Islet precursor cell (in vitro differentiated cells): ENCODE data around the gene CYP4F8.
"Not testable (repeated sequence)": the region's sequence is repeated elsewhere in the genome, so short reads cannot be mapped to it uniquely, and the experiment has no call there.

Source experiments
- DNase-seq: peaks from one replicate; pipeline ENCODE4 v3.0.0-alpha.2; 2018

The CYP4F8 gene

GRCh38 chr19:15614507-15615379 is at the start of gene CYP4F8:
TSS of gene CYP4F8 (plus strand) at chr19:15615218. CDS start at chr19:15615617, 399 bp downstream.
- no peak for DNase-seq

- DNase-seq: no peak
These were observed 44.6 kb upstream of the CYP4F8 start for GRCh38 chr19:15570420-15570819.

DNA sequence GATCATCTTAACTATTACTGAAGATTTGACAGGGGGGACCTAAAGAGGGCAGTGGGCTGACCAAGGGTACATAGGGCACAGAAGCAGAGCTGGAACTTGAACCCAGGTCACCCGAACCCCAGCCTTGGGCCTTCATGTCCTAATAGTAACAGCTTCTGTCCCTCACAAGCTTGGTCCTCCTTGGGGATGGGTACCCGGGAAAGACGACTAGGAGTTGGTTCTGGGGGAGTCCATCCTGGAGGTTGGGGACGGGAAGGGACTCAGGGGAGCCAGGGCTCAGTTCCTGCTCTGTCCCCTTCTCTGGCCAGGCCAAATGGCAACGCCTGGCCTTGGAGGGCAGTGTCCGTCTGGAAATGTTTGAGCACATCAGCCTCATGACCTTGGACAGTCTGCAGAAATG is 39.6 kb upstream of the CYP4F8 start:
- DNase-seq: no peak

- DNase-seq: no peak
These were observed 38.4 kb upstream of the CYP4F8 start for GRCh38 chr19:15576526-15577156.

DNA sequence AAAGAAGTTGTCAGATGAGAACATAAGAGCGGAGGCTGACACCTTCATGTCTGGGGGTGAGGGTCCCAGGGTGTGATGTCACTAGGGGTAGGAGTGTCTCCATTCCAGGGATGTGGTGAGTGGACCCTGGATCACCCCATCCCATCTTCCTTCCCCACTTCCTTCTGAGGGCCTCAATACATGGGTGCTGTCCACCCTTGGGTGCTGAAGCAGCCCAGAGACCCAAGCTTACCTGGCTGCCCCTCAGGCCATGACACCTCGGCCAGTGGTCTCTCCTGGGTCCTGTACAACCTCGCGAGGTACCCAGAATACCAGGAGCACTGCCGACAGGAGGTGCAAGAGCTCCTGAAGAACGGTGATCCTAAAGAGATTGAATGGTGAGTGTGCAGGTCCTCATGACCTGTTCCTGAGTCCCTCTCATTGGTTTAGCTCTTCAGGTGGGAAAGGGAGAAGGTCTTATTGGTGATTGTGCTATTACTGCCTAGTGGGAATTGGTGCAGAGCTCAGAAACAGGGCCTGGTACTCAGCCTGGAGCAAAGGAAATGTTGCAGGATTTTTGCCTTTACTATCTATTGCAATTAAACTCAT is 37.7 kb upstream of the CYP4F8 start:
- no peak for DNase-seq

DNA sequence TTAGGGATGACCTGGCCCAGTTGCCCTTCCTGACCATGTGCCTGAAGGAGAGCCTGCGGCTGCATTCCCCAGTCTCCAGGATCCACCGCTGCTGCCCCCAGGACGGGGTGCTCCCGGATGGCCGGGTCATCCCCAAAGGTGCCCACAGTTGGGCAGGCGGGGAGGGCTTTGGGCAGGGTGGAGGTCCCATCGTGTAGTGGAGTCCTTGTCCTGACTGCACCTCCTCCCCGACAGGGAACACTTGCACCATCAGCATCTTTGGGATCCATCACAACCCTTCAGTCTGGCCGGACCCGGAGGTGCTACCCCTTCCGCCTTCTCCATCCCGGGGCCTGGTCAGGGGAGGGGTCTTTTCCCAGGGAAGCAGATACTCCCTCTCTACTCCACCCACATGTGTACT is 31.7 kb upstream of the CYP4F8 start:
- no peak for DNase-seq

DNA sequence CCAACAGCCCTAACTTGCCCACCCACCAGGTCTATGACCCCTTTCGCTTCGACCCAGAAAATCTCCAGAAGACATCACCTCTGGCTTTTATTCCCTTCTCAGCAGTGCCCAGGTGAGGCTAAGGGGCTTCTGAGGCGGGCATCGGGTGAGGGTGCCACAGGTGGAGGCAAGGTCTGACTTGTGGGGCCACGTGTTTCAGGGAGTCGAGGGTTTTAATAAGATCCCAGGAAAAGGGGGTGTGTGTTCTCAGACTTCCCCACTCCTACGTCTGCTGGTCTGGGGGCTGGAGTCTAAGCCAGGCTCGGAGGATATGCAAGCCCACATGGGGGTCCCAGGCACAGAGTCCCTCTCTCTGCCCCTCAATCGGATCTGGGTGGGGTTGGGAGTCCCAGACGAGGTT is 30.9 kb upstream of the CYP4F8 start:
- no peak for DNase-seq

DNA sequence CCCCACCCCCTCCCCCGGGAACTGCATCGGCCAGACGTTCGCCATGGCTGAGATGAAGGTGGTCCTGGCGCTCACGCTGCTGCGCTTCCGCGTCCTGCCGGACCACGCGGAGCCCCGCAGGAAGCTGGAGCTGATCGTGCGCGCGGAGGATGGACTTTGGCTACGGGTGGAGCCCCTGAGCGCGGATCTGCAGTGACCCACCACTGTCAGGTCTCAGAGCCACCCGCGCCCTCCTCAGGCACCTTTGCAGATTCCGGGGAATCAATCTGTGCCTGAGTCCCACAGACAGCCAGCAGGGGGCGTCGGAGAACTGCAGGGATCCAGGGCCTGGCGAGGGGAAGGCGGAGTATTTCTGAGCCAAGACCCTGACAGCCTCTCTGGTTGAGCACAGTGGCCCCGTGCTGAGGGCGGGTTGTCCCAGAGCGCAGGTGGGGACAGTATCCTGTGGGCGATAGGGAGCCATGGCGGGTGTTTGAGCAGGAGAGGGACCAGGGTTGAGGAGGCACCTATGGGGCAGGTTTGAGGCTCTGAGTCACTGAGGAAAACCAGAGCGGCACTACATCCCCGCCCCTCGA is 30.4 kb upstream of the CYP4F8 start:
- DNase-seq: peak; percentile 91

GRCh38 chr19:15587663-15588062 is 27.4 kb upstream of the CYP4F8 start:
- DNase-seq: no peak

- DNase-seq: no peak
These were observed 26.8 kb upstream of the CYP4F8 start for GRCh38 chr19:15588265-15588664.

- DNase-seq: no peak
These were observed 25.1 kb upstream of the CYP4F8 start for GRCh38 chr19:15589760-15590451.

GRCh38 chr19:15591796-15592195 is 23.2 kb upstream of the CYP4F8 start:
- DNase-seq: no peak

DNA sequence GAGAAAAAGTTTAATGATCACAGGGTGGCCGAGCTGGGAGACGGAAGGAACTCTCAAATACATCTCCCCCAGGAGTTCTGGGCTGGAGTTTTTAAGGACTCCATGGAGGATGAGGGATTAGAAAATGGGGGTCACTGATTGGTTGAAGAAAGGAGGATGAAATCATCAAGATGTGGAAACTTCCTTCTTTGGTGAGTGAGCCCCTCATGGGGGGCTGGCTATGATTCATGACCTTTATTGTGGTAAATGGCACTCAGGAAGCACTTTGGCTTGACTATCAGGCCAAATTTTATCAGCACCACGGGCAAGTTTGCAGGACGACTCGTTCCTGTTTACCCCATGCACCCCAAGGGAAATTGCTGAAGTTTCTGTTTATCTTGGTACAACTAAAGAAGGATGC is 22.5 kb upstream of the CYP4F8 start:
- not testable (repeated sequence) for DNase-seq

- DNase-seq: not testable (repeated sequence)
These were observed 21.3 kb upstream of the CYP4F8 start for GRCh38 chr19:15593766-15594165.

GRCh38 chr19:15595069-15595468 is 19.9 kb upstream of the CYP4F8 start:
- no peak for DNase-seq

GRCh38 chr19:15607978-15608925 is 6.8 kb upstream of the CYP4F8 start:
- not testable (repeated sequence) for DNase-seq

GRCh38 chr19:15609261-15609660 is 5.8 kb upstream of the CYP4F8 start:
- no peak for DNase-seq

DNA sequence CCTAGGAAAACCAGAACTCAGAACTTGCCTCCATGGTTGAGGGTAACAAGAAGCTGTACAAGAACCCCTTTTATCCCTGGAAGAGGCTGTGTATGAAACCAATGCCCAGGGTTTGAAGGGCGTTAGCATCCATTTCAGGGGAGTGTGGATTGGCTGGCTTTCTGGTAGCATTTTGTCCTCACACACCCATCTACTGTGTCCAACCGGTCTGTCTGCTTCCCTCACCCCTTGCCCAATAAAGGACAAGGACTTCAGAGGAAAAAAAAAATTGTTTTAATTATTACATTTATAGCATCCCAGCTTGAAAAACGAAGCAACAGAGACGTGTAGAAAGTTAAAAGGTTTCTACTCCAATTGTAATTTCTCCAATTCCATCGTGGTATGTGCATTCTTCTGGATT is 2.7 kb upstream of the CYP4F8 start:
- DNase-seq: no peak

- DNase-seq: no peak
These were observed 1.7 kb upstream of the CYP4F8 start for GRCh38 chr19:15613338-15613737.

DNA sequence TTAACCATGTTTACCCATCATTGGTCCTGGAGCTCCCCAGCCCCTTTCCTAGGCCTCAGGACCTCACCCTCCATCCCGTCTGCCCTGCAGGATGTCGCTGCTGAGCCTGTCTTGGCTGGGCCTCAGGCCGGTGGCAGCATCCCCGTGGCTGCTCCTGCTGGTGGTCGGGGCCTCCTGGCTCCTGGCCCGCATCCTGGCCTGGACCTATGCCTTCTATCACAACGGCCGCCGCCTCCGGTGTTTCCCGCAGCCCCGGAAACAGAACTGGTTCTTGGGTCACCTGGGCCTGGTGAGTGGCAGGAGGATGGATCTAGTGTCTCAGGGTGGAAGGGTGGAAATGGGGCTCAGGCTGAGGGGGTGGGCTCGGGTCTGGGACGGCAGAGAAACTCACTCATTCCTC is 508 bp downstream of the CYP4F8 start:
- no peak for DNase-seq

DNA sequence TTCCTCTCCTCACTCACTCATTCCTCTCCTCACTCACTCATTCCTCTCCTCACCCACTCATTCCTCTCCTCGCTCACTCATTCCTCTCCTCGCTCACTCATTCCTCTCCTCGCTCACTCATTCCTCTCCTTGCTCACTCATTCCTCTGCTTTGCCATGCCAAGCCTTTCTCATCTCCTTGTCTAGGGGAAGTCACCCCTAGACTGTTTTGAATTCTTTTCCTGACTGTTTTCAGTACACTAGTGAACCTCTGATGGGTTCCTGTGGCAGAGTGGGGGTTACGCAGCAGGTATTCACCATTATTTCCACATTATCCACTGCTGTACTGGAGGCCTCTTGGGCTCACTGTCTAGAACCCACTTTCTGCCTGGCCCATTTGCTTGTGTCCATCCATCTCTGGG is 1.2 kb downstream of the CYP4F8 start:
- DNase-seq: no peak
